Ammon's horn (tissue), 1 donor: ENCODE data around the gene IFNG.
"Not testable (repeated sequence)": the region's sequence is repeated elsewhere in the genome, so short reads cannot be mapped to it uniquely, and the experiment has no call there.

Source experiments
- DNase-seq: peaks from one replicate; pipeline ENCODE4 v3.0.0-alpha.2; 2016; ENCODE audit warnings: low spot score

The IFNG gene

GRCh38 chr12:68159681-68160304, at the start of gene IFNG:
IFNG (minus strand) TSS chr12:68159740; CDS start chr12:68159615, 125 bp downstream.
- no peak for DNase-seq

GRCh38 chr12:68209048-68209728, 49.6 kb upstream of the IFNG start:
- not testable (repeated sequence) for DNase-seq

- DNase-seq, result no peak
These were observed 47.7 kb upstream of the IFNG start for GRCh38 chr12:68207276-68207675.

- DNase-seq, result no peak
These were observed 46.9 kb upstream of the IFNG start for GRCh38 chr12:68206446-68206845.

- DNase-seq, result no peak
These were observed 43.9 kb upstream of the IFNG start for GRCh38 chr12:68203460-68203875.

GRCh38 chr12:68200854-68201253, 41.3 kb upstream of the IFNG start:
- no peak for DNase-seq

- no peak for DNase-seq
These were observed 39.6 kb upstream of the IFNG start for GRCh38 chr12:68199127-68199526.

- DNase-seq, result no peak
These were observed 39.1 kb upstream of the IFNG start for GRCh38 chr12:68198507-68199086.

GRCh38 chr12:68190301-68190700, 30.8 kb upstream of the IFNG start:
- no peak for DNase-seq

- no peak for DNase-seq
These were observed 30.3 kb upstream of the IFNG start for GRCh38 chr12:68189821-68190242.

- DNase-seq, result no peak
These were observed 26.1 kb upstream of the IFNG start for GRCh38 chr12:68185598-68185997.

GRCh38 chr12:68180792-68181744, 21.5 kb upstream of the IFNG start:
- no peak for DNase-seq

- no peak for DNase-seq
These were observed 19.4 kb upstream of the IFNG start for GRCh38 chr12:68178774-68179439.

GRCh38 chr12:68178184-68178583, 18.6 kb upstream of the IFNG start:
- no peak for DNase-seq

GRCh38 chr12:68177562-68177961, 18.0 kb upstream of the IFNG start:
- DNase-seq, result no peak

- DNase-seq, result no peak
These were observed 16.7 kb upstream of the IFNG start for GRCh38 chr12:68176257-68176656.

GRCh38 chr12:68175557-68176061, 16.1 kb upstream of the IFNG start:
- DNase-seq, result no peak

- DNase-seq, result not testable (repeated sequence)
These were observed 15.2 kb upstream of the IFNG start for GRCh38 chr12:68174761-68175160.

GRCh38 chr12:68173792-68174191, 14.3 kb upstream of the IFNG start:
- DNase-seq, result no peak

- no peak for DNase-seq
These were observed 11.2 kb upstream of the IFNG start for GRCh38 chr12:68170726-68171125.

GRCh38 chr12:68169213-68169889, 9.8 kb upstream of the IFNG start:
- DNase-seq, result no peak
